ENCODE measurements around the gene DCLRE1C.
A peak's percentile ranks its signal among the peaks of the same experiment; 100 is the strongest.
"Not testable (repeated sequence)": the region's sequence is repeated elsewhere in the genome, so short reads cannot be mapped to it uniquely, and the experiment has no call there.

Gene DCLRE1C

DNA sequence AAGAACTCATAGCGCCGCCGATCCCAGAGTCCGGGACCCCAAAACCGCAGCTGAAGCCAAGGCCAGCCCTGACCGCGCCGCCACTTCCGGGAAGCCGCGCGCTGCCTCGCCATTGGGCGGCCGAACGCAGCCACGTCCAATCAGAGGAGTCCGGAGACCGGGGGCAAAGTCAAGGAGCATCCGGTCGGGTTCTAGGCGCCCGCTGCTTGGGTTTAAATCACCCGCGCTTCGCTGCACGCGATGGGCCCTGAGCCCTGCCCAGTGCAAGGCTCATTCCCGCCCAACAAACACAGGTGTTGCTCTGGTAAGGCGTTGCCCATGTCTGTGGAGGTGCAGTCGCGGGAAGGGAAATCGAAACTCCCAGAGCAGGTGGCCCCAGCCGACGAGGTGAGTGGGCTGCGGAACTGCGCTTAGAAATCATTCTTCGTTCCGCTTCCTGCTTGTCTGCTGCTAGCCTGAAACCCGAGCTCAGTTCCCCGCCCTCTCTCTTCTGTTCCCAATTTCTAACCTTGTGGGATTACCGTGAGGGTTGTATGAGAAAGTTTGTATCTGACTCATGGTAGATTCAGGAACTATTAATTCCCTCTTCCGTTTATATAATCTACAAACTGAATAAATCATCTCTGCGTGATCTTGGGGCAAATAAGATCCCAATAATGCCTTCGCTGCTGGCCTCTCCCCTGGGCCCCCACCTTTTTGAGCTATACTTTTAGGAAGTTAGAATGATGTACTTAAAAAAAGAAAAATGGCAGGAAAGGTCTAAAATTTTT lies at the start of gene DCLRE1C:
TSS of gene DCLRE1C (minus strand) at position 96 of the 770 bp plus-strand sequence. CDS start at position 10, 86 bp downstream.
- peak; percentile 86 for DNase-seq

DNA sequence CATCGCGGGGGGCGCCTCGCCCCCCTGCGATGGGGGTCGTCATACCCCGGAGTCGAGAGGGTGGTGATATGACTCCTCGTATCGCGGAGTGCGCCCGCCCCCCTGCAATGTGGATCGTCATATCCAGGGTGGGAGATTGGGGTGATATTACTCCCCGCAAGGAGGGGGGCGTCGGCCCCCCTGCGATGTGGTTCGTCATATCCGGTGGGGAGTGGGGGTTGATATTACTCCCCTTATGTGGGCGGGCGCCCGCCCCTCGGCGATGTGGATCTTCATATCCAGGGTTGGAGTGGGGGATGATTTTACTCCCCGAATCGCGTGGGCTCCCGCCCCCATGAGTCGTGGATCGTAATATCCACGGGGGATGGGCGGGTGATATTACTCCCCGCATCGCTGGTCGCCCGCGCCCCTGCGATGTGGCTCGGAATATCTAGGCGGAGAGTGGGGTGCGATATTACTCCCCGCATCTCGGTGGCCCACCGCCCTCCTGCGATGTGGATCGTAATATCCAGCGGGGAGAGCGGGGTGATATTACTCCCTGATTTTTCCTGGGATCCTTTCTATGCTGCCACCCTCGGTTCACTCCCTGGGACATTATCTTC lies 42.2 kb upstream of the DCLRE1C start:
- DNase-seq = no peak

- DNase-seq = not testable (repeated sequence)
Observed at GRCh38 chr10:14993500-14994455, 39.9 kb upstream of the DCLRE1C start.

GRCh38 chr10:14992336-14992735 lies 38.4 kb upstream of the DCLRE1C start:
- DNase-seq = not testable (repeated sequence)

- peak; percentile 18 for DNase-seq
Observed at GRCh38 chr10:14991035-14991749, 37.3 kb upstream of the DCLRE1C start.

- not testable (repeated sequence) for DNase-seq
Observed at GRCh38 chr10:14989552-14989951, 35.7 kb upstream of the DCLRE1C start.

DNA sequence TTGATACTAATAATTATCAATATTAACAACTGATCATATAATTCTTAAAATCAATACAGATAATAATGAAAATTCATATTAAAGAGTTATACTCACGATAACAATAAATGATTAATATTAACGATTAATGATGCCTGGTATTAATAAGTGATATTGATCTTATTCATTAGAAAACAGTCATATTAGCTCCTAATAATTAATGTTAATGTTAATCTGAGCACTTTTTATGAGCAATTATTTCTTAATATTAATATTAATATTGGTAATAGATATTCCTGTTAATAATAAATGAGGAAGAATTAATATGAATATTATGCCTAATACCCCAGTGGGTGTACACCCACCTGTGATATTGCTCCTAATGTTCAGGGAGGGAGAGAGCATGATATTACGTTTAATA lies 28.8 kb upstream of the DCLRE1C start:
- no peak for DNase-seq

DNA sequence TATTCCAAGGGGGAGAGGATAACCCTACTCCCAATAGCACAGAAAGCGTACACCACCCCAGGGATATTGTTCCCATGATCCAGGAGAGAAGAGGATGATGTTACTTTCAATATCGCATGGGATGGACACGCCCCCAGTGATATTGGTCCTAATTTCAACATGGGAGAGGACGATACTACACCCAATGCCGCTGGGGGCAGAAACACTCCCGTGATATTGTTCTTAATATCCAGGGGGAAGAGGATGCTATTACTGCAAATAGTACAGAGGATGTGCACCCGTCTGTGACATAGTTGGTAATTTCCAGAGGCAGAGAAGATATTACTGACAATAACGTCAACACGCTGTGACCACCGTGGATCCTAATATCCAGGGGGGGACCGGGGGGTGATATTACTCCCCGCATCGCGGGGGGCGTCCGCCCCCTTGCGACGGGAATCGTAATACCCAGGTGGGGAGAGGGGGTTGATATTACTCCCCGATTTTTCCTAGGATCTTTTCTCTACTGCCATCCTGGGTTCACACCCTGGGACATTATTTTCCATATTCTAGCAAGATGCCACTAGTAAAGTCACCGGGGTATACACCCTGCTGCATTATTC lies 21.9 kb upstream of the DCLRE1C start:
- DNase-seq = no peak

DNA sequence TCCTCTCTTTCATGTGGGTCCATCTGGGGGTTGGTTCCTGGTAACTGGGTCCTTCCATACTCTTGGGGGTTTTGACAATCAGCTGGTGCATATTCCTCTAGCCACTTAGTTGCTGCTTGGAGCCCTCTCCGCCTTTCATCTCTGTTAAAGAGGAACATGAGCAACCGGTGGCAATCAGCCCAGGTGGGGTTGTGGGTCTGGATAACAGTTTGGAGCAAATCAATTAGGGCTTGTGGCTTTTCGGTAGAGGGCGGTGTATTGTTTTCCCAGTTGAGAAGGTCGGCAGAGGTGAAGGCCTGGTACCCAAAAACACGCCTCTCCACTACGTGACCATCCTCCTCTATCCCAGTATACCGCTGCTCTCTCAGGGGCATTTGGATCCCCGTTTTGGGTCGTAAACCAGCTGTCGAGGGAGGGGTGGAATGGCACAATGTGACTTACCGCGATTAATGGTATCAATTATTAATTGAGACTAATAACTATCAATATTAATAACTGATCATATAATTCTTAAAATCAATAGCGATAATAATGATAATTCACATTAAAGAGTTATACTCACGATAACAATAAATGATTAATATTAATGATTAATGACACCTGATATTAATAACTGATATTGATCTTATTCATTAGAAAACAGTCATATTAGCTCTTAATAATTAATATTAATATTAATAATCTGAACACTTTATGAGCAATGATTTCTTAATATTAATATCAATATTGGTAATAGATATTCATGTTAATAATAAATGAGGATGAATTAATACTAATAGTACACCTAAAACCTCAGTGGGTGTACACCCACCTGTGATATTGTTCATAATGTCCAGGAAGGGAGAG lies 20.5 kb upstream of the DCLRE1C start:
- DNase-seq = not testable (repeated sequence)

DNA sequence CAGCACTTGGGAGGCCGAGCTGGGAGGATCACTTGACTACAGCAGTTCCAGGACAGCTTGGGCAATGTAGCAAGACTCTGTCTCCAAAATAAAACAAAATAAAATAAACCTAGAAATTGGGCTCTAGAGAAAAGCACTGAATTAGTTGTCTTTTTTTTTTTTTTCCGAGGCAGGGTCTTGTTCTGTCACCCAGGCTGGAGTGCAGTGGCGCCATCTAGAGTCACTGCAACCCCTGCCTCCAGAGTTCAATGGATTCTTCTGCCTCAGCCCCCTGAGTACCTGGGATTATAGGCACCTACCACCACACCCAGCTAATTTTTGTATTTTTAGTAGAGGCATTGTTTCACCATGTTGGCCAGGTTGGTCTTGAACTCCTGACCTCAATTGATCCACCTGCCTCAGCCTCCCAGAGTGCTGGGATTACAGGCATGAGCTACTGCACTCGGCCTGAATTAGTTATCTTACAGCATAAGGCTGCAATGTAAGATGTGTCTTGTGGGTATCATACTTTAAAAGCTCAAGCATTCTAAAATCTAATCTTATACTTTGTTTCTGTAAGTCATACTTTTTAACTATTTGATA lies 18.1 kb upstream of the DCLRE1C start:
- DNase-seq = peak; percentile 21

GRCh38 chr10:14967897-14968296 lies 14.0 kb upstream of the DCLRE1C start:
- no peak for DNase-seq

- peak; percentile 94 for DNase-seq
Observed at GRCh38 chr10:14959221-14960057, 5.5 kb upstream of the DCLRE1C start, which contains the start of gene MEIG1. TSS of gene MEIG1 (plus strand) at chr10:14959388. CDS start at chr10:14966469, 7,081 bp downstream.

DNA sequence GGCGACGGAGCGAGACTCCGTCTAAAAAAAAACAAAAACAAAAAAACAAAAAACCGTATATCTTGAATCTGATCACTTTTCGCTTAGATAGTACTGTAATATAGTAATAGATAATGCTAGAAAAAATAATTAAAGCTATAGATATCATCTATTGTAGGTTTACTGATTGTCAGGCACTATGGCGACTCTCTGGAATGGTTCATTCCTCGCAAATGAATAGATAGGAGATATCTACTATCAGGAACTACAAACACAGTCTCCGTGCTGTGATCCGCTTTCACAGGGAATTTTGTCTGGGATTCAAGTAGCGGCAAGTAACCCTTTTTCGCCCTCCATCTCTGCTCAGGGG lies 5.0 kb upstream of the DCLRE1C start:
- DNase-seq = no peak

DNA sequence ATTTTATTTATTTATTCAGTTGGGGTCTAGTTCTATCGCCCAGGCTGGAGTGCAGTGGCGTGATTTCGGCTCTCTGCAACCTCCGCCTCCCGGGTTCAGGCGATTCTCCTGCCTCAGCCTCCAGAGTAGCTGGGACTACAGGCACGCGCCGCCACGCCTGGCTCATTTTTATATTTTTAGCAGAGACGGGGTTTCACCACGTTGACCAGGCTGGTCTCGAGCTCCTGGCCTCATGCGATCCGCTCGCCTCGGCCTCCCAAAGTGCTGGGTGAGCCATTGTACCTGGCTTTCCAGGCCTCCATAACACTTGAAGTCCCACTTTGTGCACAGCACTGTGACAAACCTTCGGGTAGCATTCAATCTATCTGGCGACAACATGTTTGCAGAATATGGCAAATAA lies 1.0 kb upstream of the DCLRE1C start:
- no peak for DNase-seq

DNA sequence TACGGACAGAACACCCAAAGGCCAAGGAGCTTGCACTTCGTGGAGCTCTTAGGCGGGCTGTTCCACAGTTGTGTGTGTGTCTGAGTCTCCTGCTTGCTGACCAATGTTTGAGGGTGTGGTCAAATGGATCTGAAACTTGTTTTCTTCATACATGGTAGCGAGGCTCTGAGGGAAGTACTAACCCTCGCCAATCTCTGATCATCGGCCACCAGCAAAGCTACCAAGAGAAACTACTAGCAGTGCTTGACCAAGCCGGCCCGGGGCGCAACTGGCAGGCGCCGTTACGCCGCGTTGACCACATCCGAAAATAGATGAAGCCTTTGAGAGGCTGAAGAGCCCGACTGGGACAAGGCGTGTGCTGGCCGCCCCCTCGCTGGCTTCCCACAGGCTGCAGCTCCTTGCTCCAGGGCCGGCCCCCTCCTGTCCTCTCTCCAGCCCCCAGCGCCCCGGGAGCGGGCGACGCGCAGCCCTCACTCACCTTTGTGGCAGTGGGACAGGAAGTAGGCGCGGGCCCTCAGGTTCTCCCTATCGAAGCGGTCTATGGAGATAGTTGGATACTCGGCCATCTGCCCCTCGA lies 384 bp downstream of the DCLRE1C start:
- DNase-seq = peak; percentile 31

DNA sequence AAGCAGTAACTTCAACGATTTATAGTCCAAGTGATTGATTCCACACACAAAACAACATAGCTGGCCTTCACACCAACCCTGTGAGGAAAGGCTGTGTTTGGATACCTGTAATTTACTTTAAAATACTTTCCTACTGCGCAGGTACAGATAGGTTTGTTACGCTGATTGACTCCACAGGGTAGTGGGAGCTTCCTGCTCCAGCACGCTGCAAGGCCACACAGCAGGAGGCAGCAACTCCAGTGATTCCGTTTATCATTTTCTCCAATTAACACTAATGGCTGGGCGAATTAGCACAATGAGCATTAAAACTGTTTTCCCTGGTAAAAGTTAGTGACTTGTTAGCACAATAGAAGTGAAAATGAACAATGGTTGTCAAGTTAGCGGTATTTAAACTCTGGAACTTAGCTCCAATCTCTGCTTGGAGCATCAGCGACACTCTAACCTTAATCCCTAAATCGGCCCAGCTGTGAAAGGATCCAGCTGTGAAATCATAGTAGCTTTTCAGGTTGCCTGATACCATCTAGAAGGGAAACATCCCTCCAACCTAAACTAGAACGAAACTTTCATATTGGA lies 959 bp downstream of the DCLRE1C start:
- no peak for DNase-seq

DNA sequence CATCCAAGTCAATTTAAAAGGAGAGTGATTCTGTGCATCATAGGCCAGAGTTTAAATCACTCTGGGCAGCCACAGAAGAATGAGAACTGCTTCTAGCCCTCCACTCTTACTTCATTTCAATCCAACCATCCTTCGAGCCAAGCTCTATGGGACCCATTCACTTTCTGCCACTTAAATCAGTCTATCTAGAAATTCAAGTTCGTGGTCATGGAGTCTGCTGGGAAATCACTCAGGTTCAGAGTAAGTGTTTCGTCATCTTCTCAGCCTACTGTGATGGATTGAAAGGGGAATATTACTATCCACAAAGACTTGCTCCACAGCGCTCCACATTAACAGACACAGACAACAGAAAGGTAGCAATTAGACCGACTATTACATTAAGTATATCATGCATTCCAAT lies 4.6 kb downstream of the DCLRE1C start:
- peak; percentile 7 for DNase-seq

- no peak for DNase-seq
Observed at GRCh38 chr10:14947268-14947667, 6.6 kb downstream of the DCLRE1C start.

- DNase-seq = no peak
Observed at GRCh38 chr10:14945108-14945507, 8.8 kb downstream of the DCLRE1C start.
